Nephron progenitor cell (in vitro differentiated cells): ENCODE data around the gene HOXC6.
"Not testable (repeated sequence)": the region's sequence is repeated elsewhere in the genome, so short reads cannot be mapped to it uniquely, and the experiment has no call there.

Experiments
- DNase-seq: peaks from one replicate; pipeline ENCODE4 v3.0.0; 2021
- H3K27ac Mint-ChIP-seq: 2 replicates; pipeline ENCODE4 v1.8.0; 2021; ENCODE audit warnings: mild to moderate bottlenecking, moderate library complexity, mixed read lengths
- H3K27me3 Mint-ChIP-seq: 2 replicates; pipeline ENCODE4 v1.8.0; 2021; ENCODE audit warnings: mild to moderate bottlenecking, low read depth, mixed read lengths; ENCODE audit not compliant: poor library complexity
- H3K36me3 Mint-ChIP-seq: 2 replicates; pipeline ENCODE4 v1.8.0; 2021; ENCODE audit warnings: low read depth, mixed read lengths
- H3K4me1 Mint-ChIP-seq: 2 replicates; pipeline ENCODE4 v1.8.0; 2021; ENCODE audit warnings: mixed read lengths
- H3K4me3 Mint-ChIP-seq: 2 replicates; pipeline ENCODE4 v1.8.0; 2021; ENCODE audit warnings: mild to moderate bottlenecking, moderate library complexity, mixed read lengths
- H3K9me3 Mint-ChIP-seq: 2 replicates; pipeline ENCODE4 v1.8.0; 2021; ENCODE audit warnings: mild to moderate bottlenecking, moderate library complexity, mixed read lengths
- CTCF ChIP-seq: fragments of 200-600 bp; sonication (generic); IDR thresholded peaks from 2 replicates; pipeline ENCODE4 v1.5.0; 2021; ENCODE audit warnings: antibody characterized with exemption

HOXC6 gene

GRCh38 chr12:54041097-54041690 lies 13.0 kb downstream of the HOXC6 start:
- H3K4me3 Mint-ChIP-seq: peak overlapping the region; percentile 95
- H3K27ac Mint-ChIP-seq: peak overlapping the region; percentile 98

GRCh38 chr12:54042033-54042432 lies 13.8 kb downstream of the HOXC6 start:
- H3K9me3 Mint-ChIP-seq, DNase-seq, H3K27me3 Mint-ChIP-seq: not testable (repeated sequence)
- H3K36me3 Mint-ChIP-seq: peaks cover 48% of the 10 kb centered on the region
- H3K4me3 Mint-ChIP-seq: peak overlapping the region; percentile 95
- H3K27ac Mint-ChIP-seq: peak overlapping the region; percentile 98
- H3K4me1 Mint-ChIP-seq: peaks cover 100% of the 10 kb centered on the region

More at GRCh38 chr12:54041097-54041690, 13.0 kb downstream of the HOXC6 start:
- no peak for TF ChIP-seq CTCF
- Mint-ChIP-seq H3K9me3 (no peaks in the 10 kb centered on the region), H3K36me3 (peaks cover 41% of the 10 kb centered on the region), H3K27me3 (peaks cover 6% of the 10 kb centered on the region), H3K4me1 (peaks cover 100% of the 10 kb centered on the region)
- DNase-seq: no peak

GRCh38 chr12:54042970-54043853 lies 15.0 kb downstream of the HOXC6 start:
- H3K4me3 Mint-ChIP-seq: peak overlapping the region; percentile 95
- peaks cover 54% of the 10 kb centered on the region for H3K36me3 Mint-ChIP-seq
- no peaks in the 10 kb centered on the region for H3K9me3 Mint-ChIP-seq
- H3K27me3 Mint-ChIP-seq: peaks cover 6% of the 10 kb centered on the region
- peaks cover 100% of the 10 kb centered on the region for H3K4me1 Mint-ChIP-seq
- no peak for TF ChIP-seq CTCF
- DNase-seq: no peak
- peak overlapping the region; percentile 98 for H3K27ac Mint-ChIP-seq

- Mint-ChIP-seq H3K27me3 (peaks cover 6% of the 10 kb centered on the region), H3K9me3 (no peaks in the 10 kb centered on the region), H3K4me1 (peaks cover 100% of the 10 kb centered on the region), H3K36me3 (peaks cover 56% of the 10 kb centered on the region), H3K4me3 (peak overlapping the region; percentile 95), H3K27ac (peak overlapping the region; percentile 98)
- TF ChIP-seq CTCF: no peak
- no peak for DNase-seq
These were observed 16.3 kb downstream of the HOXC6 start for GRCh38 chr12:54044425-54045103.

- H3K36me3 Mint-ChIP-seq: peaks cover 62% of the 10 kb centered on the region
- no peak for TF ChIP-seq CTCF
- H3K4me3 Mint-ChIP-seq: peak overlapping the region; percentile 95
- no peak for DNase-seq
- H3K9me3 Mint-ChIP-seq: no peaks in the 10 kb centered on the region
- H3K27me3 Mint-ChIP-seq: peaks cover under 1% of the 10 kb centered on the region
- peak overlapping the region; percentile 98 for H3K27ac Mint-ChIP-seq
- peaks cover 100% of the 10 kb centered on the region for H3K4me1 Mint-ChIP-seq
These were observed 17.2 kb downstream of the HOXC6 start for GRCh38 chr12:54045401-54045800.

- Mint-ChIP-seq H3K9me3 (no peaks in the 10 kb centered on the region), H3K4me1 (peaks cover 100% of the 10 kb centered on the region), H3K4me3 (peak overlapping the region; percentile 95), H3K27me3 (no peaks in the 10 kb centered on the region), H3K36me3 (peaks cover 60% of the 10 kb centered on the region), H3K27ac (peak overlapping the region; percentile 98)
- TF ChIP-seq CTCF: no peak
- peak; percentile 19 for DNase-seq
These were observed 17.8 kb downstream of the HOXC6 start for GRCh38 chr12:54045868-54046521.
